HepG2 (cell line): ENCODE data around the gene TMEM232. TPM values are rescaled to one million over a fixed set of nuclear protein-coding genes. Genes with fewer than 3 reads are reported as not detected.

Experiments
- ATF2 ChIP-seq: sonication (generic); formaldehyde crosslinking; IDR thresholded peaks from 2 replicates; pipeline ENCODE4 v1.4.0; 2020; ENCODE audit warnings: missing genetic modification reagents
- NR3C1 ChIP-seq: sonication (generic); formaldehyde crosslinking; IDR thresholded peaks from 2 replicates; pipeline ENCODE4 v1.4.0; 2020; ENCODE audit warnings: missing genetic modification reagents
- PRDM10 ChIP-seq: sonication (generic); formaldehyde crosslinking; IDR thresholded peaks from 2 replicates; pipeline ENCODE4 v1.4.0; 2020; ENCODE audit warnings: low read depth, missing genetic modification reagents
- REL ChIP-seq: sonication (generic); formaldehyde crosslinking; conservative IDR thresholded peaks from 2 replicates; pipeline ENCODE4 v1.8.0; 2022; ENCODE audit warnings: mild to moderate bottlenecking, missing genetic modification reagents, moderate library complexity
- SMARCE1 ChIP-seq: fragments of 450-650 bp; IDR thresholded peaks from 2 replicates; pipeline ENCODE4 v1.6.1; 2017; ENCODE audit warnings: borderline replicate concordance
- SP2 ChIP-seq: sonication (generic); formaldehyde crosslinking; IDR thresholded peaks from 2 replicates; pipeline ENCODE4 v1.5.1; 2020; ENCODE audit warnings: mild to moderate bottlenecking, missing genetic modification reagents
- STAG1 ChIP-seq: sonication (generic); formaldehyde crosslinking; IDR thresholded peaks from 2 replicates; pipeline ENCODE4 v1.4.0; 2020; ENCODE audit warnings: missing genetic modification reagents
- TAF15 ChIP-seq: fragments of 200-400 bp; formaldehyde crosslinking; IDR thresholded peaks from one replicate; pipeline ENCODE4 v1.6.1; 2018; ENCODE audit warnings: mild to moderate bottlenecking, low read depth, low read length; ENCODE audit not compliant: poor library complexity, severe bottlenecking
- TBX2 ChIP-seq: sonication (generic); formaldehyde crosslinking; IDR thresholded peaks from 2 replicates; pipeline ENCODE4 v1.5.0; 2020; ENCODE audit warnings: missing genetic modification reagents, mild to moderate bottlenecking, borderline replicate concordance
- THAP9 ChIP-seq: sonication (generic); formaldehyde crosslinking; IDR thresholded peaks from 2 replicates; pipeline ENCODE4; 2020; ENCODE audit warnings: missing genetic modification reagents, mild to moderate bottlenecking, borderline replicate concordance
- THYN1 ChIP-seq: sonication (generic); formaldehyde crosslinking; IDR thresholded peaks from 2 replicates; pipeline ENCODE4 v1.8.1; 2023; ENCODE audit warnings: low read depth, mild to moderate bottlenecking, moderate library complexity, missing genetic modification reagents, borderline replicate concordance
- ZBTB49 ChIP-seq: sonication (generic); formaldehyde crosslinking; IDR thresholded peaks from 2 replicates; pipeline ENCODE4 v1.4.0; 2020; ENCODE audit warnings: missing genetic modification reagents, borderline replicate concordance
- ZFP82 ChIP-seq: sonication (generic); formaldehyde crosslinking; IDR thresholded peaks from 2 replicates; pipeline ENCODE4 v1.5.1; 2020; ENCODE audit warnings: mild to moderate bottlenecking, missing genetic modification reagents, borderline replicate concordance
- ZMYM2 ChIP-seq: sonication (generic); formaldehyde crosslinking; IDR thresholded peaks from 2 replicates; pipeline ENCODE4 v1.8.0; 2022; ENCODE audit warnings: mild to moderate bottlenecking, missing genetic modification reagents
- ZNF703 ChIP-seq: sonication (generic); formaldehyde crosslinking; IDR thresholded peaks from 2 replicates; pipeline ENCODE4 v1.5.1; 2020; ENCODE audit warnings: missing genetic modification reagents, mild to moderate bottlenecking, moderate library complexity, borderline replicate concordance
- polyA plus RNA-seq, 8 experiments: library from polyadenylated mRNA; depleted of rRNA in 3 of 8; stranded (reverse) in 7 of 8; unstranded in 1 of 8; fragments of >200 nt; fragmentation: Illumina TruSeq in 4 of 8; extraction: Trizol in 4 of 8; gene quantifications; 2 replicates each; pipeline versions ENCODE4 v1.2.1 to v1.2.3, GENCODE V29; 2011 to 2016; ENCODE audit warnings: low read depth in 4 of 8, missing spikeins in 1 of 8, mixed read lengths in 1 of 8; ENCODE audit not compliant: insufficient read depth in 1 of 8
- total RNA-seq, 5 experiments: library from RNA; depleted of rRNA; stranded (reverse); fragments of >200 nt; fragmentation: Illumina TruSeq; extraction: Trizol; gene quantifications; 2 replicates each; pipeline ENCODE4 v1.2.3, GENCODE V29; 2016; ENCODE audit warnings: low read depth in 1 of 5

The TMEM232 gene
- total and polyA plus RNA-seq, 2 of the 13 experiments (the other 11 are each of a cell fraction or from before 2014, with no cell fraction given) = 0.29 to 0.71 TPM

- TF ChIP-seq SMARCE1 (no peak), TAF15 (no peak), REL (CRISPR knock-in tag) (no peak), THAP9 (CRISPR knock-in tag) (no peak), ZMYM2 (CRISPR knock-in tag) (no peak), STAG1 (CRISPR knock-in tag) (peak; percentile 69), ZBTB49 (CRISPR knock-in tag) (no peak), TBX2 (CRISPR knock-in tag) (no peak), ATF2 (CRISPR knock-in tag) (no peak), PRDM10 (CRISPR knock-in tag) (no peak), ZFP82 (CRISPR knock-in tag) (no peak), ZNF703 (CRISPR knock-in tag) (no peak), THYN1 (CRISPR knock-in tag) (no peak), NR3C1 (CRISPR knock-in tag) (no peak), SP2 (CRISPR knock-in tag) (no peak)
Measured at GRCh38 chr5:110590187-110590586, 136.3 kb downstream of the TMEM232 start (continued).
